ENCODE results near the gene USP48. TPM values are rescaled to one million over a fixed set of nuclear protein-coding genes. Genes with fewer than 3 reads are reported as not detected.
A peak's percentile ranks its signal among the peaks of the same experiment; 100 is the strongest.

USP48 gene
- total RNA-seq (ENCODE audit: unreplicated experiment) = 78.7 TPM
- long read RNA-seq, transcript USP48-205 (11 exons, 2,818 nt) = major isoform, 9 of 26 reads
- long read RNA-seq, partial matches to known transcripts = 12 of 26 reads
- long read RNA-seq, other reads (novel, unspliced or antisense) = 5 of 26 reads

GRCh38 chr1:21782868-21783678 is at the start of gene USP48:
TSS of gene USP48 (minus strand) at chr1:21783149. CDS start at chr1:21782957, 192 bp downstream.
- Mint-ChIP-seq H3K36me3 (ENCODE audit: unreplicated experiment) (no peaks in the 10 kb centered on the region), H3K4me3 (ENCODE audit: unreplicated experiment) (peak within 1 kb of the TSS; percentile 98), H3K4me1 (ENCODE audit: low read depth, unreplicated experiment) (peaks cover 5% of the 10 kb centered on the region), H3K9me3 (ENCODE audit: unreplicated experiment) (peaks cover 14% of the 10 kb centered on the region), H3K27ac (ENCODE audit: unreplicated experiment) (peak within 1 kb of the TSS; percentile 99), H3K27me3 (ENCODE audit: unreplicated experiment) (peaks cover 5% of the 10 kb centered on the region)
- DNase-seq = peak; percentile 98
- TF ChIP-seq, protein P1, sequence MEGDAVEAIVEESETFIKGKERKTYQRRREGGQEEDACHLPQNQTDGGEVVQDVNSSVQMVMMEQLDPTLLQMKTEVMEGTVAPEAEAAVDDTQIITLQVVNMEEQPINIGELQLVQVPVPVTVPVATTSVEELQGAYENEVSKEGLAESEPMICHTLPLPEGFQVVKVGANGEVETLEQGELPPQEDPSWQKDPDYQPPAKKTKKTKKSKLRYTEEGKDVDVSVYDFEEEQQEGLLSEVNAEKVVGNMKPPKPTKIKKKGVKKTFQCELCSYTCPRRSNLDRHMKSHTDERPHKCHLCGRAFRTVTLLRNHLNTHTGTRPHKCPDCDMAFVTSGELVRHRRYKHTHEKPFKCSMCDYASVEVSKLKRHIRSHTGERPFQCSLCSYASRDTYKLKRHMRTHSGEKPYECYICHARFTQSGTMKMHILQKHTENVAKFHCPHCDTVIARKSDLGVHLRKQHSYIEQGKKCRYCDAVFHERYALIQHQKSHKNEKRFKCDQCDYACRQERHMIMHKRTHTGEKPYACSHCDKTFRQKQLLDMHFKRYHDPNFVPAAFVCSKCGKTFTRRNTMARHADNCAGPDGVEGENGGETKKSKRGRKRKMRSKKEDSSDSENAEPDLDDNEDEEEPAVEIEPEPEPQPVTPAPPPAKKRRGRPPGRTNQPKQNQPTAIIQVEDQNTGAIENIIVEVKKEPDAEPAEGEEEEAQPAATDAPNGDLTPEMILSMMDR (IDR thresholded peaks at IDR 0.05; ENCODE audit: partially characterized antibody, unreplicated experiment) = no peak

GRCh38 chr1:21831454-21831970 is 48.6 kb upstream of the USP48 start:
- no peaks in the 10 kb centered on the region for H3K4me1 Mint-ChIP-seq (ENCODE audit: low read depth, unreplicated experiment)
- no peak for DNase-seq
- peaks cover 10% of the 10 kb centered on the region for H3K9me3 Mint-ChIP-seq (ENCODE audit: unreplicated experiment)
- TF ChIP-seq, protein P1 (IDR thresholded peaks at IDR 0.05; ENCODE audit: partially characterized antibody, unreplicated experiment) = no peak
- H3K36me3 Mint-ChIP-seq (ENCODE audit: unreplicated experiment) = peaks cover 14% of the 10 kb centered on the region
- H3K4me3 Mint-ChIP-seq (ENCODE audit: unreplicated experiment) = no peak overlapping the region
- H3K27me3 Mint-ChIP-seq (ENCODE audit: unreplicated experiment) = peaks cover 10% of the 10 kb centered on the region
- no peak overlapping the region for H3K27ac Mint-ChIP-seq (ENCODE audit: unreplicated experiment)

- DNase-seq = no peak
- Mint-ChIP-seq H3K27me3 (ENCODE audit: unreplicated experiment) (peaks cover 10% of the 10 kb centered on the region), H3K9me3 (ENCODE audit: unreplicated experiment) (peaks cover 10% of the 10 kb centered on the region), H3K4me1 (ENCODE audit: low read depth, unreplicated experiment) (no peaks in the 10 kb centered on the region), H3K27ac (ENCODE audit: unreplicated experiment) (no peak overlapping the region), H3K36me3 (ENCODE audit: unreplicated experiment) (peaks cover 14% of the 10 kb centered on the region), H3K4me3 (ENCODE audit: unreplicated experiment) (no peak overlapping the region)
- TF ChIP-seq, protein P1 (IDR thresholded peaks at IDR 0.05; ENCODE audit: partially characterized antibody, unreplicated experiment) = no peak
Measured at GRCh38 chr1:21830792-21831453, 48.0 kb upstream of the USP48 start.

- H3K9me3 Mint-ChIP-seq (ENCODE audit: unreplicated experiment) = peaks cover 5% of the 10 kb centered on the region
- no peak for DNase-seq
- H3K27me3 Mint-ChIP-seq (ENCODE audit: unreplicated experiment) = peaks cover 6% of the 10 kb centered on the region
- no peak overlapping the region for H3K4me3 Mint-ChIP-seq (ENCODE audit: unreplicated experiment)
- H3K4me1 Mint-ChIP-seq (ENCODE audit: low read depth, unreplicated experiment) = no peaks in the 10 kb centered on the region
- peaks cover 6% of the 10 kb centered on the region for H3K36me3 Mint-ChIP-seq (ENCODE audit: unreplicated experiment)
- TF ChIP-seq, protein P1 (IDR thresholded peaks at IDR 0.05; ENCODE audit: partially characterized antibody, unreplicated experiment) = no peak
- H3K27ac Mint-ChIP-seq (ENCODE audit: unreplicated experiment) = no peak overlapping the region
Measured at GRCh38 chr1:21829294-21829693, 46.3 kb upstream of the USP48 start.
